Hematopoietic multipotent progenitor cell treated with erythropoietin and hydrocortisone succinate and interleukin-3 and kit ligand, for 6 days (in vitro differentiated cells): ENCODE results near the gene SLC9C1.

ENCODE experiments used
- DNase-seq: peaks from one replicate; pipeline ENCODE4 v3.0.0-alpha.2; 2015

Gene SLC9C1

DNA sequence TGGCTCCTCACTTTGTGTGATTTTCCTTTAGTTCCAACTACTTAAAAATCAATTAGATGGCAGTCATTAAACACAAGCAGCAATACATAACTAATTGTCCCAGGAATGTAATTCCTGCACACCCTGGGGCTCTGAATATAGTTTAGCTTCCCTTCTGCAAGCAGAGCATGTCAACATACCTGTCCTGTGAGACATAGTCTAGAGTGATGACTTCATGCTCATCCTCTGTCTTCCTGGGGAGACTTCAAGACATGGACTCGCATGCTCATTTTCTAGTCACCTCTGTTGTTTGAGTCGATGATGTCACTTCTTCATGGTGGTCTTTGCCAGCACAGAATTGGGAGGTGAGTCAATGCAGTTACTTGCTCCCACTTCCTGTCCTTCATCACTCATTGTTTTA lies 192.1 kb downstream of the SLC9C1 start:
- DNase-seq: no peak

- DNase-seq: peak; percentile 38
Observed at GRCh38 chr3:112097378-112097777, 196.6 kb downstream of the SLC9C1 start.

- no peak for DNase-seq
Observed at GRCh38 chr3:112096176-112096575, 197.8 kb downstream of the SLC9C1 start.

DNA sequence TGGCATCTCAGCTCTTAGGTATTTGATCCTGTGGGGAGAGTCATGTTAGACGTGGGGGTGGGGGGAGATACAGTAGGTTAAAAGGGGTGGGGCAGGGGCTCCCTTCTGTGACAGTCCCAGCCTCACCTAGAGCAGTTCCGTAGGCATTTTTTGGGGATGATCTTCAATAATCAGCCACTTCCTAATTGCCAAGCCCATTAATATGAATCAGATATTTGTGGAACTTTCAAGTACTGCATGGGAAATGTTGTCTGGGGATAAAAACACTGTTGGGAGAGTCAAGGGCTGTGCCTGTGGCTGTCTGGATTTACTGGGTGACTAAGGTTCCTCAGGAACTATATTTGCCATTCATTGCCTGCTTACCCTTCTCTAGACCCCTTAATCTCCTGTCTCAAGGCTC lies 198.3 kb downstream of the SLC9C1 start:
- DNase-seq: no peak

DNA sequence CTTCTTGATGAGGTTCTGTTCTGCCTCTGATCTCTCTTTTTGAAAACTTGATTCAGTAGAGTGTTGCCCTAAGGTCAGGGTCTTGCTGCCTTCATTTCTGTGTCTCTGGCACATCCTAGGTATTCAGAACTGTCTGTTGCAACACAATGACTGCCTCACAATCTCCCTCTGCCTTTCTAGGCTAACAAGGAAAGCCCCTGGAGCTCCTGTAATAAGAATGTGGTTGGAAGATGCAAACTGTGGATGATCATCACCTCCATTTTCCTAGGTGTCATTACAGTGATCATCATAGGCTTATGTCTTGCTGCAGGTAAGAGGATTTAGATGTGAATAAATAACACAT lies 200.9 kb downstream of the SLC9C1 start:
- DNase-seq: no peak

DNA sequence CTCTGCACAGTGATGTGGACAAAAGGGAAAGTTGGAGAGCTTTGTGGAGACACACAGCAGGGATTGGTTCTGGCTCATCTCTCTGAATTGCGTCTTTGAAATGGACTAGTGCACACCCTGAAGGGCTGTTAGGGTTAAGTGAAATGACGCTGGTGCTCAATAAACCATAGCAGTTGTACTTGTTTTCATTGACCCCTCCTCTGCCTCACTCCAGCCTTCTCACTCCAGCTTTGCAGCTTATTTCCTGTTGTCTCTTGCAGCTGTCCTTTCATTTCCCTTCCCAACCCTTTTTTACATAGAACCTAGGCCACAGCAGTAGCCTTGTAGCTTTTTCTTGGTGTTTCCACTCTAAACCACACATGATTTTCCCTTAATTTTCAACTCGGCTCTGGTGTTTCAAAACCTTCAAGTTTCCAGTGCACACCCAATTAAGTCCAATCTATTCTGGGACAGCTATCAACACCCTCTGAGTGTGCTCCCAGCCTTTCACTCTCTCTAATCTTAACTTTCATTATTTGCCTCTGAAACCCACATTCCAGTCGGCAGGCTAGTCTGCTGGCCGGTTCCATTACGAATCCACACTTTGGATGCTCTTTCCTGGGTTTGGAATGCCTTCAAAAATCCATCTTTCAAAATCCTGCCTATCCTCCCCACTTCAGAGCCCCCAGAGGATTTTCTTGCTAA lies 201.4 kb downstream of the SLC9C1 start:
- no peak for DNase-seq

DNA sequence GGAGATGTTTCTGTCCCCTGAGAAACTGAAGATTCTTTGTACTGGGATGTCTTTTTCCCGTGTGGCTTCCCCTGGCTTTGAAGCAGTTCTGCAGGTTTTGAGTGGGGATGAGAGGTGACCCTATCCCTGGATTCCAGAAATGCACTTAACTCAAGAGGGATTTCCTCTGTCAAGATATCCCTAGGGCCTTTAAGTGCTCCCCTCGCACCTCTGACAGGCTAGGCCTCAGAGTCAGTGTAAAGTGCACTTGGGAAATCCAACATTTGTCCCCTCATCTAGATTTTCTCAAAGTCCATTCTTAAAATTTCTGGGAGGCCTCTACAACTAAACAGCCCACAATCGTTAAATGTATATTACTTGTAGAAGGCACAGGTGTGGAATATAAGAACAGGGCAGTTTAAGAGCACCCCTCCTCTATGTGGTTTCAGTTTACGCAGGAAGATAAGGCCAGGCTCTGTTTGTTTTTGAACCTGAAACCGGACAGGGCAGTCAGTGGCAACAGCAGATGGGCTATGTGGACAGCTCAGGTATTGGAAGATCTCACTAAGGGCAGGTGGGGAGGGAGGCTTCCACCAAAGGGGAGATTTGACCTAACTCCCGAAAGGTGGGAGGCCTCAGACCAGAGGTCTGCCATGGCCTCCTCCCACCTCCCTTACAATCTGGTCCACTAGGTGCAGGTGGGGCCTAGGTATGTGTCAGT lies 203.0 kb downstream of the SLC9C1 start:
- DNase-seq: no peak
